ENCODE measurements around the gene SBNO2. TPM values are rescaled to one million over a fixed set of nuclear protein-coding genes. Genes with fewer than 3 reads are reported as not detected.

The SBNO2 gene
- polyA plus RNA-seq, 1 donor: 18.5 TPM

DNA sequence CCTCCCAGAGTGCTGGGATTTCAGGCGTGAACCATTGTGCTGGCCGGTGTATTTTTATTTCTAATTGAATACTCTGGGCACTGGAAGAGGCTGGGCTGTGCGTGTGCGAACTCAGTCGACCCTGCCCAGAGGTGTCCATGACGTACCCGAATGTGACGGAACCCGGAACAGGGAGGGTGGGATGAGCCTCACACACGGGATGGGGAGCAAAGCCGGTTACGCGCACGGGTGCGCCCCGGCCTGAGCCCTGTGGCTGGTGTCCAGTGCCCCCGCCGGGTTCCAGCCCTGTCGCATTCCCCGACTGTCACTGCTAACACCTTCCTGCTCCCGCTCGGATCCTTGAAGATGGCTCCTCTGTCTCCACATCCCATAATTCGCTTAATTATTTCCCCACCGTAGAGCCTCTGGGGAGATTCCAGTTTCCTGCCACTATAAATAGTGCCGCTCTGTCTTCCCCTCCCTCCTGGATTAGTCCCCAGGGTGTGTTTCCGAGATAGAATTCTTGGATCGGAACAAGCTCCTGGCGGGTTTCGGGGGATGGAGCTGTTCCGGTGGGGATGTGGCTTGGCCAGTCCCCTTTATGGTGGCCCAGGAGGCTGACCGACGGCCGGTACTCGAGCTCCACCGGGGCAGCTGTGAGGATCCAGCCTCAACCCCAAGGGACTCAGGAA lies 22.0 kb downstream of the SBNO2 start:
- DNase-seq: no peak

- no peak for DNase-seq
Measured at GRCh38 chr19:1151037-1151724, 22.9 kb downstream of the SBNO2 start.

DNA sequence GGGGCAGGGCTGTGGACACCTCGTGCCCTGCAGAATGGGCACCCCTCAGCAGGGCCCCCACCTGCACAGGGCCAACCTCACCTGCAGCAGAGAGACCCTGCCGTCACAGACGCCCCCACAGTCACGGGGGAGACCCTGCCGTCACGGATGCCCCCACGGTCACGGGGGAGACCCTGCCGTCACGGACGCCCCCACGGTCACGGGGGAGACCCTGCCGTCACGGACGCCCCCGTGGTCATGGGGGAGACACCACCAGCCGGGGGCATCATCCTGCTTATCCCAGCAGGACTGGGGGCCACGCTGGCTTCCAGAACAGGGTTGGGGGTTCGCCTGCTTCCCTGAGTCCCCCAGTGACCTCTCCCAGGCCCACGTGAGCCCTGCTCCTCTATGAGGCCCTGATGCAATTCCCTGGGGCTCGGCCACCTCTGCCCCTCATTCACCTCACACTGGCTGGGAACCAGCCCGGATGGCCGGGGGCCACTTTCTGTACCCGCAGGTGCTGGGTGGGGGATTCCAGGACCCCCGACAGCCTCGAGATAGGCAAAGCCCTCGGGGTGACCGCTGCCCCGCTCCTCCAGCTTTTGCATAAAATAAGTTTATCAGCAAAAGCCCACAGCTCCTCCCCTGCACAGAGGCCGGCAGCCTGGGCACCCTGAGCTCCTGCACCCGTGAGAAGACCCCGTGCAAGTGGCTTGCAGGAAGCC lies 23.6 kb downstream of the SBNO2 start:
- no peak for DNase-seq

- no peak for DNase-seq
Measured at GRCh38 chr19:1149259-1150045, 24.6 kb downstream of the SBNO2 start.

DNA sequence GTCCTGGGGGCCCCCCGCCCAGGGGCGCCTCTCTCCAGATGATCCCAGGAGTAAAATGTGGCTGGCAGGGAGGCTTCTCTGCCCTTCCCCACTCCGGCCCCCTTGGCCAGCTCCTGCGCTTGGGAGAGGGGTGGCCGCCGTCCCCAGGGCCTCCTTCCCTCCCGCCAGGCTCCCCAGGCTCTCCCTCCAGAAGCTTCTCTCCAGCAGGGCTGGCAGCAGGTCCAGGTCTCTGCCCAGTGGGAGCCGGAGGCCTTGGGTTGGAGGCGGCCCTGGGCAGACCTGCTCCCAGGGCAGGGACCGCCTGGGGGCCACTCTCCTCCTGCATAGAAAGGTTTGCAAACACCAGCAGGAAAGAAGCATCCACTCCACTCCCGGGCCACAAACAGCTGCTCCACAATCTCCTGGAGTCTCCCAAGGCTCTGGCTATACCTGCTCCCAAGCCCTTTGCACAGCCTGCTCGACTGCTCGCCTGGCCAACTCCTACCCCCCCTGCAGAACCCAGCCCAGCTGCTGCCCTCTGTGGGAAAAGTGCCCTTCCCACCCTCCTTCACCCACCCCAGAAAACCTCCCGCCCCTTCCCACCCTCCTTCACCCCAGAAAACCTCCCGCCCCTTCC lies 26.0 kb downstream of the SBNO2 start:
- no peak for DNase-seq

GRCh38 chr19:1146858-1147780 lies 26.9 kb downstream of the SBNO2 start:
- DNase-seq: no peak

- DNase-seq: no peak
Measured at GRCh38 chr19:1146412-1146699, 27.7 kb downstream of the SBNO2 start.

- DNase-seq: no peak
Measured at GRCh38 chr19:1145635-1146411, 28.2 kb downstream of the SBNO2 start.

GRCh38 chr19:1144741-1145140 lies 29.3 kb downstream of the SBNO2 start:
- no peak for DNase-seq

GRCh38 chr19:1143828-1144399 lies 30.2 kb downstream of the SBNO2 start:
- DNase-seq: no peak

- no peak for DNase-seq
Measured at GRCh38 chr19:1141944-1142343, 32.1 kb downstream of the SBNO2 start.

DNA sequence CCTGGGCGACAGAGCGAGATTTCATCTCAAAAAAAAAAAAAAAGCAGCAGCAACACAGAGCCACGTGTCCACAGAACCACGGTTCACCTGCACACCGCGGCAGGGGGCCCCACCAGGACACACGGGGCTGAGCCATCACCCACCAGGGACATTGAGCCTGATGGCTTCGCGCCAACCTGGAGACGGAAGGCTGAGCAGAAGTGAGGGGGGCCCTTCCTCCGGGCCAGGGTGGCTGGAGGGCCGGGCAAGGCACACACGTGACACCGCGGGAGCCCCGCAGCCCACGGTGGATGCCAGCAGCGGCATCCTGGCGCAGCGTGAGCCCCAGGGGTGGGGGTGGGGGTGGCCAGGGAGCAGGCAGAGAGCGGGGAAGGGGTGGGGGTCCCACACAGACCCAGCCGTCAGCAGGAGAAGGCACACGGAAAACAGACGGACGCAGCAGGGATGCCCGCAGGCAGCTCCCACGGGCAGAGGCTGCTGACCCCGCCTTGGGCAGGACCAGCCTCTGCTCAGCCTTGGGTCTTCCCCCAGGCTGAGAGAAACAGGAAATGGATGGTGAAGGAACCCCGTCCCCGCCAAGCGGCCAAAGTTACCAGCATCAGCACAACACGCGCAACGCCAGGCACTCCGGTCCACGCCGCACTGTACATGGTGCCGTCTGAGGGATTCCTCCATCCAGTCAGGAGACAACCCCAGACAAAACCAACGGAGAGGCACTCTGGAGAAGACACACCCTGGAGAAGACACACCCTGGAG lies 33.6 kb downstream of the SBNO2 start:
- no peak for DNase-seq

GRCh38 chr19:1139126-1139525 lies 34.9 kb downstream of the SBNO2 start:
- no peak for DNase-seq

DNA sequence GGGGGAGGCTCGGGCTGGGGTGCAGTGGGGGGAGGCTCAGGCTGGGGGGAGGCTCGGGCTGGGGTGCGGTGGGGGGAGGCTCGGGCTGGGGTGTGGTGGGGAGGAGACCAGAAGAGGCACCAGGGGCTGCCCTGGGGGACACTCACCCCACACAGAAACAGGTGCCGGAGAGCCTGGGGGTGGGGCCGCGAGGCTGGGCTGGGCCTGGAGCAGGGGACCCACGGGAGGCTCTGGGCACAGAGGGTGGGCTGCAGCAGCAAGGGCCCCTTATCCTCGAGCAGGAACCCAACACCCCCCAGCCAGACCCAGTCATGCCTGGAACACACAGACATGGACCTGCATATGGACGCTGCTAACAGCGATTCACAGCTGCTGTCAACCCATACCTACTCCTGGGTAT lies 35.9 kb downstream of the SBNO2 start:
- no peak for DNase-seq

GRCh38 chr19:1136621-1137317 lies 37.3 kb downstream of the SBNO2 start:
- DNase-seq: no peak

GRCh38 chr19:1136201-1136600 lies 37.9 kb downstream of the SBNO2 start:
- no peak for DNase-seq

DNA sequence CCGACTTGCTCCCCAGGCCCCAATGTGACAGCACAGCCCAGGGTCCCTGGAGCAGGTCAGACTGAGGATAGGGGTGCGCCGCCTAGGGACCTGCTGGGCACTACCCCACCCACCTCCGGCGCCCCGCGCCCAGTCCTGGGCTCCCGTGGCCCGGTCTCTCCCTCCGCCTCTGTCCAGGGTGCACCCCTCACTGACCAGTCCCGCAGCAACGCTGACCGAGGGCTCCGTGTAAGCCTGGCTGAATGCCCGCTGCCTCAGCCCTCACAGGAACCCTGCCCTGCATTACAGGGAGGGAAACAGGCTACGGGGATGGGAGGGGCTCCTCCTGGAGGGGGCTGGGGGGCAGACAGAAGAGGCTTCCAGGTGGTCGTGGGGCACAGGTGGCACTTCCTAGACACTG lies 38.6 kb downstream of the SBNO2 start:
- no peak for DNase-seq

DNA sequence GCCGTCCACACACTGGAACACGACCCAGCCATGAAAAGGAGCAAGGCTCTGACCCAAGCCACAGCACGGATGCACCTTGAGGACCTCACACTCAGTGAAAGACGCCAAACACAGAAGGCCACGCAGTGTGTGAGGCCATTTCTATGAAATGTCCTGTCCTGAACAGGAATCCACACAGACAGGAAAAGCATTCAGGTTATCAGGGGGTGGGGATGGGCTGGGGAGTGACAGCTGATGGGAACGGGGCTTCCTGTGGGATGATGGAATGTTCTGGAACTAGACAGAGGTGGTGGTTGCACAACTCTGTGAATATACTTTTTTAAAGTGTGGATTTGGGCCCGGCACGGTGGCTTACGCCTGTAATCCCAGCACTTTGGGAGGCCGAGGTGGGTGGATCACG lies 39.6 kb downstream of the SBNO2 start:
- no peak for DNase-seq

GRCh38 chr19:1133471-1133929 lies 40.6 kb downstream of the SBNO2 start:
- DNase-seq: no peak
